GM06990 (cell line): ENCODE measurements around the gene ABCA9.

Source experiments
- DNase-seq: peaks from one replicate; pipeline ENCODE4 v3.0.0-alpha.2; 2011; ENCODE audit not compliant: insufficient read length; ENCODE audit errors: extremely low read depth
- H3K27me3 ChIP-seq: replicated peaks from 2 replicates; pipeline ENCODE4 v1.6.0; 2011; ENCODE audit warnings: low read length; ENCODE audit not compliant: control insufficient read depth, insufficient read depth
- H3K36me3 ChIP-seq: 2 replicates; pipeline ENCODE4 v1.5.1; 2011; ENCODE audit warnings: low read length; ENCODE audit not compliant: control insufficient read depth, insufficient read depth
- H3K4me3 ChIP-seq: replicated peaks from 2 replicates; pipeline ENCODE4 v1.5.1; 2011; ENCODE audit warnings: low read depth, mild to moderate bottlenecking, control low read depth, low read length
- CTCF ChIP-seq: IDR thresholded peaks from 2 replicates; pipeline ENCODE4 v1.5.1; 2011; ENCODE audit warnings: low read length, control low read depth, mild to moderate bottlenecking, inconsistent platforms; ENCODE audit not compliant: insufficient read depth, poor library complexity, severe bottlenecking

The ABCA9 gene

GRCh38 chr17:69042308-69042707, 18.4 kb downstream of the ABCA9 start:
- DNase-seq, result no peak
- TF ChIP-seq CTCF, result no peak
- Histone ChIP-seq H3K4me3 (no peak overlapping the region), H3K27me3 (no peaks in the 10 kb centered on the region), H3K36me3 (no peaks in the 10 kb centered on the region)

GRCh38 chr17:69031839-69032238, 28.9 kb downstream of the ABCA9 start:
- Histone ChIP-seq H3K4me3 (no peak overlapping the region), H3K27me3 (no peaks in the 10 kb centered on the region), H3K36me3 (no peaks in the 10 kb centered on the region)
- no peak for TF ChIP-seq CTCF
- no peak for DNase-seq

- no peak for DNase-seq
- Histone ChIP-seq H3K36me3 (no peaks in the 10 kb centered on the region), H3K27me3 (no peaks in the 10 kb centered on the region), H3K4me3 (no peak overlapping the region)
- TF ChIP-seq CTCF, result no peak
Measured at GRCh38 chr17:69030169-69030568, 30.6 kb downstream of the ABCA9 start.

- H3K27me3 ChIP-seq, result no peaks in the 10 kb centered on the region
- TF ChIP-seq CTCF, result no peak
- DNase-seq, result no peak
- H3K4me3 ChIP-seq, result no peak overlapping the region
- H3K36me3 ChIP-seq, result no peaks in the 10 kb centered on the region
Measured at GRCh38 chr17:69018687-69019086, 42.0 kb downstream of the ABCA9 start.

GRCh38 chr17:69018022-69018615, 42.6 kb downstream of the ABCA9 start:
- no peak for TF ChIP-seq CTCF
- Histone ChIP-seq H3K27me3 (no peaks in the 10 kb centered on the region), H3K36me3 (no peaks in the 10 kb centered on the region), H3K4me3 (no peak overlapping the region)
- DNase-seq, result no peak

- no peak for DNase-seq
- no peak overlapping the region for H3K4me3 ChIP-seq
- no peaks in the 10 kb centered on the region for H3K36me3 ChIP-seq
- no peaks in the 10 kb centered on the region for H3K27me3 ChIP-seq
- no peak for TF ChIP-seq CTCF
Measured at GRCh38 chr17:69015631-69016030, 45.1 kb downstream of the ABCA9 start.
